GM06990 (cell line): ENCODE data around the gene PDIA6.
"Not testable (repeated sequence)": the region's sequence is repeated elsewhere in the genome, so short reads cannot be mapped to it uniquely, and the experiment has no call there.

Experiments used
- DNase-seq: peaks from one replicate; pipeline ENCODE4 v3.0.0-alpha.2; 2011; ENCODE audit not compliant: insufficient read length; ENCODE audit errors: extremely low read depth
- H3K27me3 ChIP-seq: replicated peaks from 2 replicates; pipeline ENCODE4 v1.6.0; 2011; ENCODE audit warnings: low read length; ENCODE audit not compliant: control insufficient read depth, insufficient read depth
- H3K36me3 ChIP-seq: 2 replicates; pipeline ENCODE4 v1.5.1; 2011; ENCODE audit warnings: low read length; ENCODE audit not compliant: control insufficient read depth, insufficient read depth
- H3K4me3 ChIP-seq: replicated peaks from 2 replicates; pipeline ENCODE4 v1.5.1; 2011; ENCODE audit warnings: low read depth, mild to moderate bottlenecking, control low read depth, low read length
- TF ChIP-seq, protein P1 (sequence below): IDR thresholded peaks from 2 replicates; pipeline ENCODE4 v1.5.1; 2011; ENCODE audit warnings: low read length, control low read depth, mild to moderate bottlenecking, inconsistent platforms; ENCODE audit not compliant: insufficient read depth, poor library complexity, severe bottlenecking

Gene PDIA6

DNA sequence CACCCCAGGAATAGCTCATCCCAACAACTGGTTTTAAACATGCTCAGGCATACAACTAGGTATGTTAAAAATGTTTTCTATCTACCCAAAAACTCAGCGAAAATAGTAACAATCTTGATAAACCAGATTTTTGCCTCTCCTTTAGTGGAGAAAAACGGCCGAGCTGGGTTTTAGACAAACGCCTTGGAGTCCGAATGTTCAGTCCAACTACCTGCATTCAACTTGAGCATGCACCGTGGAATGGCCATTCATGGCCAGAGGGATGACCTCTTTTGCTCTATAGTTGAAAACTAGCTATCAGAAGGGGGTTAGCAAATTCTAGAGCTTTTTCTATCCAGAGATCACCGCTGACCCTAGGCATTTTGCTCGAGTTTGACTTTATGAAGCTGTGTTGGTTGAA is 30.8 kb downstream of the PDIA6 start:
- Histone ChIP-seq H3K4me3 (no peak overlapping the region), H3K27me3 (no peaks in the 10 kb centered on the region), H3K36me3 (peaks cover 34% of the 10 kb centered on the region)
- TF ChIP-seq, protein P1, sequence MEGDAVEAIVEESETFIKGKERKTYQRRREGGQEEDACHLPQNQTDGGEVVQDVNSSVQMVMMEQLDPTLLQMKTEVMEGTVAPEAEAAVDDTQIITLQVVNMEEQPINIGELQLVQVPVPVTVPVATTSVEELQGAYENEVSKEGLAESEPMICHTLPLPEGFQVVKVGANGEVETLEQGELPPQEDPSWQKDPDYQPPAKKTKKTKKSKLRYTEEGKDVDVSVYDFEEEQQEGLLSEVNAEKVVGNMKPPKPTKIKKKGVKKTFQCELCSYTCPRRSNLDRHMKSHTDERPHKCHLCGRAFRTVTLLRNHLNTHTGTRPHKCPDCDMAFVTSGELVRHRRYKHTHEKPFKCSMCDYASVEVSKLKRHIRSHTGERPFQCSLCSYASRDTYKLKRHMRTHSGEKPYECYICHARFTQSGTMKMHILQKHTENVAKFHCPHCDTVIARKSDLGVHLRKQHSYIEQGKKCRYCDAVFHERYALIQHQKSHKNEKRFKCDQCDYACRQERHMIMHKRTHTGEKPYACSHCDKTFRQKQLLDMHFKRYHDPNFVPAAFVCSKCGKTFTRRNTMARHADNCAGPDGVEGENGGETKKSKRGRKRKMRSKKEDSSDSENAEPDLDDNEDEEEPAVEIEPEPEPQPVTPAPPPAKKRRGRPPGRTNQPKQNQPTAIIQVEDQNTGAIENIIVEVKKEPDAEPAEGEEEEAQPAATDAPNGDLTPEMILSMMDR, result no peak
- no peak for DNase-seq

DNA sequence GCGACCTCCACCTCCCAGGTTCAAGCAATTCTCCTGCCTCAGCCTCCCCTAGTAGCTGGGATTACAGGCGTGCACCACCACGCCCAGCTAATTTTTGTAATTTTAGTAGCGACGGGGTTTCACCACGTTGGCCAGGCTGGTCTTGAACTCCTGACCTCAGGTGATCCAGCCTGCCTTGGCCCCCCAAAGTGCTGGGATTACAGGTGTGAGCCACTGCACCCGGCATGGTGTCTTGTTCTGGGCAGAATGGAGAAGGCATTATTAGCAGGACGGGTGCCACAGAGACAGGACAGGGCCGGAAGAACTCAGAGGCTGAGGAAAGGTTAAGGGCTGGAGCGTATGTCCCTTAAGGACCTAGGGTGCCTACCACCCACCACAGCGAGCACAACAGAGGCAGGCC is 31.8 kb downstream of the PDIA6 start:
- H3K27me3 ChIP-seq, H3K4me3 ChIP-seq, DNase-seq: not testable (repeated sequence)
- H3K36me3 ChIP-seq, result peaks cover 30% of the 10 kb centered on the region

DNA sequence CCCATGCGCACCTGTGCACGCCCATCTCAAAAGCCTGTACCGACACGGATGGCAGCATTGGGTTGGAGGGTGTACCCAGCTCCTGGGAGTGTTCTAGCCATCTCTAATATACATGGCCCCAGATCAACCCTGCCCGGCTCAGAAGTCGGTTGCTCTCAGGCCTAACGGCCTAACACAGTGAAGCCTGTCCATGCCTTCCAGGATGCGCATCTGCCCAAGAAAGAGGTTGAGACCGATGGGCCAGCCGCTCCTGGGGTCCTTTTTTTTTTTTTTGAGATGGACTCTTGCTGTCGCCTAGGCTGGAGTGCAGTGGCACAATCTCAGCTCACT is 32.1 kb downstream of the PDIA6 start:
- TF ChIP-seq, protein P1, result no peak
- no peaks in the 10 kb centered on the region for H3K27me3 ChIP-seq
- no peak for DNase-seq
- H3K4me3 ChIP-seq, result no peak overlapping the region
- peaks cover 28% of the 10 kb centered on the region for H3K36me3 ChIP-seq

DNA sequence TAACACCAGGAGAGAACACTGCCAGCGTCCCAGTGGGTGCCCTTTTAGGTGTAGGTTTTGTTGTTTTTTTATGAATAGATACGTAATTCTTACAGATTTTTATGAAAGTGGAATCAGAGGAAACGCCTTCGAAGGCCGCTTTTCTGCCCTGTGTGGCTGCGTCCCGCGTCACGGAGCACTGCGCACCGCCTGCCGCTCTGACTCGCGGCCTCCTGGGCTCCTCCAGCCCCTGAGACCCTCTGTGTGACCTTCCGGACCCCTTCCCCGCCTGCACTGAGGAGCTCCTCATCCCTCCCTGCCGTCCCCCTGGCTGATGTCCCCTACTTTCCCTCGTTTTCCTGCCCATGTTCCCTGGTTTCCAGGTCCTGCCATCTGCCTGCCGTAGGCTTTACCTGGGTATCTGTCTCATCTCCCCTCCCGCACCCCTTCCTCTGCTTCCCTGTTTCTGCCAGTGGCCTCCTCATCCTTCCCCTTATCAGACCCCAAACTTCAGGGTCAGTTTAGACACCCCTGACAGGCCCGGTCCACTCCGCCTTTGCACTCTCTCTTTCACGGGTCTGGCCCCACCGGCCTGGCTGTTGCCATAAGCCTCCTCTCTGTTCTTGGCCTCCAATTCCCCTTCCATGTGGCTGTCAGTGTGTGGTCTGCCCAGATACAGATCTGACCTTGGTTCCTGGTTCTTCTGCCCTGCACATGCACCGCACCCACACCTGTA is 32.7 kb downstream of the PDIA6 start:
- no peak for DNase-seq
- Histone ChIP-seq H3K27me3 (no peaks in the 10 kb centered on the region), H3K36me3 (peaks cover 26% of the 10 kb centered on the region), H3K4me3 (no peak overlapping the region)
- TF ChIP-seq, protein P1, result no peak

DNA sequence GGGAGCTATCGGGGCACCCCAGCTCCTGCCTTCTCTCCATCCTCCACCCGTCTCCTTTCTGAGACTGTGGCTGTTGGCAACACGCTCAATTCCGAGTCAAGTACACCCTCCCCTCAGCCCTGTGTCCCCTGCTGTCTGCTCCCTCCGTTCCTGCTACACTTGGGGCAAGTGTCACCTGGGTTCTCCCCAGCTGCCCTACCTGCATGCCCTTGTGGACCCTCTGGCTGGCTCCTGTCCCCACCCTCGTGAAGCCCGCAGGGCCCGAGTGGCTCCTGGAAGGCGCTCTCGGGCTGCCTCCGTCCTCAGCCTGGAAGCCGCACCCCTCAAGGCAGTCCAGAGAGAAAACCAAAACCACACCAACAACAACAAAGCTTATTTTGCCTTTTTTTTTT is 33.9 kb downstream of the PDIA6 start:
- Histone ChIP-seq H3K27me3 (no peaks in the 10 kb centered on the region), H3K36me3 (peaks cover 19% of the 10 kb centered on the region), H3K4me3 (no peak overlapping the region)
- TF ChIP-seq, protein P1, result no peak
- no peak for DNase-seq

DNA sequence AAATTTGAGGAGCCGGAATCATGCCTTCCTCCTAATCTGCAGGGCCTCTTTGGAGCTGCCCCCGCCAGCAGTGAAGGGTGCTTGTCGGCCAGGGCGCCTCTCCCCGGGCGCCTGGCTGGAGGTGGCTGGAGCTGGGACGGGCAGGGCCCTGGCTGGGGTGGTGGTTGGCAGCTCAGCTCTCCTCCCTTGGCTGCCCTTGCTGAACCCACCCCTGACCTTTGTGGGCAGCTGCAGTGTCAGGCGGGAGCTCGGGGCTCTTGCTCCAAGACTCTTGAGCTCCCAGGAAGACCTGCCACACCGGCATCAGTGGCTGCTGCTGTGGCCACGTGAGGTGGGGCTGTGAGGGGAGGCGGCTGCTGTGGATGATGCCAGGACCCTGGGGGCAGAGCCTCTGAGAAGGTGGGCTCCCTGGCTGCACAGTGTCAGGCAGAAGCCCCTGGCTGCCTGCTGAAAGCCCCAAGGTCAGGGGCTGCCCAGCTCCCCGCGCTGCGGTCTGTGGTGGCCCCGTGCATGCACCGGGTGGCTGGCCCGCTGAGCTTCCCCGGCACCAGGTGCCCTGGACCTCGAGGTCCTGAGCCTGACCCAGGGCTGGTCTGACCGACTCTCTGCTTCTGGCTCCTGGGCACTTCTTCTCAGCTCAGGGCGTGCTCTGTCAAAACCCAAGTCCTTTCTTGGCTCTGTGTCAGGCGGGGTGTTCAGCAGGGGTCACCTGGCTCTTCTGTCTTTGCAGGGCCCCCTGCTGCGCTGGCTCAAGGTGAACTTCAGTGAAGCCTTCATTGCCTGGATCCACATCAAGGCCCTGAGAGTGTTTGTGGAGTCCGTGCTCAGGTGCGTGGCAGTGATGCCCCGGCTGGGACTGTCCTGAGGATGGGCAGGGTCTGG is 34.5 kb downstream of the PDIA6 start:
- H3K36me3 ChIP-seq, result peaks cover 19% of the 10 kb centered on the region
- no peak overlapping the region for H3K4me3 ChIP-seq
- H3K27me3 ChIP-seq, result no peaks in the 10 kb centered on the region
- TF ChIP-seq, protein P1, result no peak
- no peak for DNase-seq
